ENCODE measurements around the gene DGKZ.
A peak's percentile ranks its signal among the peaks of the same experiment; 100 is the strongest.

Gene DGKZ

GRCh38 chr11:46392421-46393230, 45.4 kb downstream of the DGKZ start:
- ATAC-seq (peak; percentile 77), DNase-seq (peak; percentile 85)

GRCh38 chr11:46393231-46393616, 46.0 kb downstream of the DGKZ start:
- no peak for DNase-seq
- ATAC-seq: no peak

GRCh38 chr11:46393759-46394158, 46.5 kb downstream of the DGKZ start:
- ATAC-seq (no peak), DNase-seq (no peak)

GRCh38 chr11:46397526-46397925, 50.3 kb downstream of the DGKZ start:
- DNase-seq (no peak), ATAC-seq (no peak)

- DNase-seq (no peak), ATAC-seq (no peak)
Observed at GRCh38 chr11:46402957-46403902, 56.0 kb downstream of the DGKZ start.

GRCh38 chr11:46404476-46405017, 57.3 kb downstream of the DGKZ start:
- DNase-seq: no peak
- no peak for ATAC-seq

GRCh38 chr11:46407635-46408034, 60.4 kb downstream of the DGKZ start:
- DNase-seq (no peak), ATAC-seq (no peak)

GRCh38 chr11:46408407-46408986, 61.2 kb downstream of the DGKZ start:
- ATAC-seq (peak; percentile 23), DNase-seq (no peak)

GRCh38 chr11:46410021-46410420, 62.8 kb downstream of the DGKZ start:
- ATAC-seq: no peak

GRCh38 chr11:46413760-46414465, 66.7 kb downstream of the DGKZ start:
- DNase-seq: no peak
- ATAC-seq: no peak

More at GRCh38 chr11:46410021-46410420, 62.8 kb downstream of the DGKZ start:
- no peak for DNase-seq

- DNase-seq (no peak), ATAC-seq (no peak)
Observed at GRCh38 chr11:46414466-46414796, 67.2 kb downstream of the DGKZ start.

GRCh38 chr11:46414879-46415278, 67.6 kb downstream of the DGKZ start:
- no peak for ATAC-seq
- no peak for DNase-seq

- ATAC-seq: no peak
- DNase-seq: no peak
Observed at GRCh38 chr11:46417711-46418110, 70.4 kb downstream of the DGKZ start.

GRCh38 chr11:46418751-46419150, 71.5 kb downstream of the DGKZ start:
- ATAC-seq: no peak

GRCh38 chr11:46420513-46420912, 73.2 kb downstream of the DGKZ start:
- no peak for DNase-seq
- peak; percentile 93 for ATAC-seq

More at GRCh38 chr11:46418751-46419150, 71.5 kb downstream of the DGKZ start:
- no peak for DNase-seq

- DNase-seq (no peak), ATAC-seq (no peak)
Observed at GRCh38 chr11:46421257-46421880, 74.1 kb downstream of the DGKZ start.

GRCh38 chr11:46422588-46422987, 75.3 kb downstream of the DGKZ start:
- DNase-seq: no peak

GRCh38 chr11:46426233-46426991, 79.1 kb downstream of the DGKZ start:
- ATAC-seq (no peak), DNase-seq (no peak)

More at GRCh38 chr11:46422588-46422987, 75.3 kb downstream of the DGKZ start:
- ATAC-seq: no peak

- no peak for ATAC-seq
- DNase-seq: no peak
Observed at GRCh38 chr11:46427364-46427763, 80.1 kb downstream of the DGKZ start.

- no peak for ATAC-seq
- no peak for DNase-seq
Observed at GRCh38 chr11:46429717-46430116, 82.5 kb downstream of the DGKZ start.

Data from stimulated activated naive CD8-positive, alpha-beta T cell treated with anti-CD3 and anti-CD28 coated beads, Interleukin-15, Interleukin-2, amounts not matched to agents 100 U/mL and 50 U/mL, for 24 hours (primary cell).